Hindlimb muscle (tissue), 1 donor: ENCODE results near the gene SGPP2. TPM values are rescaled to one million over a fixed set of nuclear protein-coding genes. Genes with fewer than 3 reads are reported as not detected.

Experiments used
- DNase-seq: peaks from one replicate; pipeline ENCODE4 v3.0.0-alpha.2; 2013
- polyA plus RNA-seq: library from polyadenylated mRNA; unstranded; fragments of 120-200 nt; gene quantifications from one replicate; pipeline ENCODE4 v1.2.1, GENCODE V29; 2013; ENCODE audit not compliant: insufficient read length

The SGPP2 gene
- polyA plus RNA-seq, 1 donor = 1.4 TPM

DNA sequence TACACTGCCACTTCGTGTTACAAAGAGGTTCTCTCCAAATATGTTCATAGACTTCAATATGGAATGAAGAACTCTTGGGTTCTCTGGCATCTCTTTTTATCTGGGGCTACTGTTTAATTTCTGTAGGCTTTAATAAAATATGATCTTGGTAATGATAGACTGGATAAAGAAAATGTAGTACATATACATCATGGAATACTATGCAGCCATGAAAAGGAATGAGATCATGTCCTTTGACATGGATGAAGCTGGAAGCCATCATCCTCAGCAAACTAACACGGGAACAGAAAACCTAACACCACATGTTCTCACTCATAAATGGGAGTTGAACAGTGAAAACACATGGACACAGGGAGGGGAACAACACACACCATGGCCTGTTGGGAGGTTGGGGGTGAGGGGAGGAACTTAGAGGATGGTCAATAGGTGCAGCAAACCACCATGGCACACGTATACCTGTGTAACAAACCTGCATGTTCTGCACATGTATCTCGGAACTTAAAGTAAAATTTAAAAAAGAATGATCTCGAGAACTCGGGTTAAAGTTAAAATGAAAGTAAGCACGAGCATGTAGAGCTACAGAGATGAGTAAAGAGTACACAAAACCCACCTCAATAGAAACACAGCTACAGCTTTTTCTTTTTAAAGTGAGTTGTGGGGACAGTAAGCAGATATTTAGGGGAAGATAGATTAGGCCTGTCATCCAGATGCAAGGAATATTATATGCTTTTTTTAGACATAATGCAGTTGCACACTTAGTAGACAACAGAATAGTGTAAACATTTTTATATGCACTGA is 102.3 kb downstream of the SGPP2 start:
- no peak for DNase-seq

DNA sequence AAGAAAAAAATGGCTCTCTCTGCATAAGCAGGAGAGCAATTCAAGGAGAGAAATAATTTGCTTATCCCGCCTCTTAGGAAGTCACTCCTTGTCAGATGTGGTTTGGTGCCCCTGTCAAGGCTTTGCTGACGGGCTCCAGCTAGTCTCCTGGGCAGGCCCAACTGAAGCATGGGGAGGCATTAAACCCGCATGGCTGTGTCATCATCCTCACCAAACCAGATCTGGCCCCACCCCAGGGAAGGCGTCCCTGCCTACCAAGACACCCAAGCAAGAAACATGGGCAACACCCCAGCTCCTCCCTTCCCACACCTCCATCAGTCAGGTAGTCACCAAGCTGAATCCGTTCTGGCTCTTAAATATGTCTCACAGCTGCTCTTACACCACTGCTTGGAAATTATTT is 108.0 kb downstream of the SGPP2 start:
- no peak for DNase-seq

DNA sequence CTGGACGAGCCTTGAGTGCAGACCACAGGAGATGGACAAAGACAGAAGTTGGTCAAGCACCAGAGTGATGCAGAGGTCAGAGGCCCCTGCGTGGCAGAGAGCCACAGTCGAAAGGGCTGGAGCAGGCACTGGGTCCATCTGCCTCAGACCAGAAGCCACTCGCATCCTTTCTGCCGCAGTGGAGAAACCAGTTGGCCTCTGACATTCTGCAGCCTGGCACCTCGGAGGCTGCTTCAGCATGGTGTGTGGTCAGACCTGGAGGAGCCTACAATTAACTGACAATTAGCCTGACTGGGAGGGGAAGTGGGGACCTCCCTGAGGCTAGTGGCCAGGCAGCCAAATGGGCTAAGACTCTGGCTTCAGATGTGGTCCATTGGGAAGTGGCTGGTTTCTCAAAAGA is 111.1 kb downstream of the SGPP2 start:
- DNase-seq = no peak

DNA sequence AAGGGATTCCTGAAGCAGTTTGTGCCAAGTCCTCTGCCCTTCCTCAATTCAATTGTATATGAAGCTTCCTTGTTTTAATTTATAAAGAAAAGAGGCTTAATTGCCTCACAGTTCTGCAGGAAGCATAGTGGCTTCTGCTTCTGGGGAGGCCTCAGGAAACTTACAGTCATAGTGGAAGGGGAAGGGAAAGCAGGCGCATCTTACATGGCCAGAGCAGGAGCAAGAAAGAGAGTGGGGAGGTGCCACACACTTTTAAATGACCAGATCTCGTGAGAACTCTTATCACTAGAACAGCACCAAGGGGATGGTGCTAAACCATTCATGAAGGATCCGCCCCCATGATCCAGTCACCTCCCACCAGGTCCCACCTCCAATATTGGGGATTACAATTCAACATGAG is 114.2 kb downstream of the SGPP2 start:
- no peak for DNase-seq

DNA sequence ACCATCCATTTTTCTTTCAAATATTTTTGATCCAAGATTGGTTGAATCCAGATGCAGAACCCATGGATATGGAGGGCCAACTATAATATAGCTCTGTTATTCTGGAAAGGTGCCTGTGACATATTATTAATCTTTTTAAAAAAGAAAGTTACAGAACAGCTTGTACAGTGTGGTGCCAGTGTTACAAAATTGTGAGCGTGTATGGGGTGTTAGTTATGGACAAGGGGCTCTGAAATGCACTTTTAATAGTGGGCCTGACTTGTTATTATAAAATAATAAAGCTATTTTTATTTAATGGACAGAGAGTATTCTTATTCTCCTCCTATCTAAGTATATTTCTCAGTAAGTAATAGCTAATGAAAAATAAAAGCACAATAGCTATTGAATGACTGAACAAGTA is 120.3 kb downstream of the SGPP2 start:
- DNase-seq = no peak

DNA sequence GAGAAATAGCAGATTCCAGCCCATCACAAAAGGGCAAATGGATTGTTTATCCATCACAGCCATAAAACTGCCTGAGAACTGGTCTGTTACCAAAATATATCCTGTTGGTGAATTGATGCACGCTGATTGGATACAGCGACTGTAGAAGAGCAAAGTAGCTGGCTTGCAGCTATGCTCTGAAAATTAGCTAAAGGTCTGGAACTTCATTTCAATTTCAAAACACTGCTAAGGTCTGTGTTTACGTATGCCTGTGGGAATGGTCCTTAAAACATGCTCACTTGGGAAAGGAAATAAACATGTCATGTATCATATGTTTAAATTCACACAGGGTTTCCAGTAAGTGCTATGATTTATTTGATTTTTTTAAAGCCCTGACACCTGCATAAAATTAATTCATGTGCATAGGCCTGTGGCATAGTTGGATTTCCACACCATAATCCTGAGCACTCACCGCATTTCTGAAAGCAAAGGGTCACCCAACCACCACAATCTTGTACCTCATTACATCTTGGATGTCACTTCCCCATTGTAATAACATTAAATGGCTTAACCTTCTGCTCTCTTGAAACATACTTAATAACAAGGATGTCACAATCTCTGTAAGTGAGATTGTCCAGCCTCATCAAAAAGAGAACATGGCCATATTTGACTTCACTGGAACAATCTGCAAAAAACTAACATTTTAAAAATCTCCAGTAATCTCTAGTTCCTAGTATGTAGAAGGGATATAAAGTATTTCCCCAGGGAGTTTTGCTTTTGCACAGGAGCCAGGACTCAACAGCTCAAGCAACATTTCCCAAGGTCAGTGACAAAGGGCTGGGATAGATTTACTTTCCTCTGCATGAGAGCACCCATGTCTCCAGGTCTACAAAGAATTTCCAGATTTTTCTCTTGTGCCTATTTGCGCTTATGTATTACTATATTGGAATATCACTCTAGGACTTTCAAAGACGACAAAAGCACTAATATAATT is 121.8 kb downstream of the SGPP2 start:
- no peak for DNase-seq

DNA sequence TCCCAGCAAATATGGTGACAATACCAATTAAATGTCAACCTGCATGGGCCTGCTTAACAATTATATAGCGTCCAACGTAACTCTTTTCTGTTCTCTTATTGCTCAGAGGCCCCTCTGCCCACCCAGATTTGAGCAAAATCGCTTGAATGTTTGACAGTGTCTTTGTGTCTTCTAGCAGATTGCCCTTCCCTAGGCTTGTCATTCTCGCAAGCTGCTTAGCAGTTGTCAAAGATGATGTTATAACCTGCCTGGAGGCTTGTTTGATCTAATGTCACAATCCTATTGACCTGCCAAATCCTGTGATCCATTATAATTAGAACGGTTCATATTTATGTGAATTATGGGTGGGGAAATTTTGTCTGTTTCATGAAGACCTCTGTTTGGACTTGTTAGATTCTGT is 122.7 kb downstream of the SGPP2 start:
- no peak for DNase-seq

DNA sequence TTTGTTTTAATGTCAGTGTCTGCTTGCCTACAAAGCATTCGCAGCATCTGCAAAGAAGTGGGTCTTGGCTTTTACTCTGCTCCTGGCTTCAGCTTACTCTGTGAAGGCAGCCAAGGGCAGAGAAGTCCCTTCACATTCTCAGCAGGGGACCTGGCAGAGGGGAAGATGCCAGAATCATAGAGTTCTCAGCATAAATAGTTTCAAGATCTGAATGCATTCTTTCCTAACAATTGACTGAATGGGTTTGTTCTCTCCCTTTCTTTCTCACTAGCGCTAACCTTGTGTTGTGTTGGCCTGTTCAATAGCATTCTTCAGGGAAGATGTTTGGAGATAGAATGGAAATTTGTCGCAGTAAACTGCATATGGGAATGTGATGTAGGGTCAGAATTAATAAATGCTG is 124.6 kb downstream of the SGPP2 start:
- DNase-seq = no peak

DNA sequence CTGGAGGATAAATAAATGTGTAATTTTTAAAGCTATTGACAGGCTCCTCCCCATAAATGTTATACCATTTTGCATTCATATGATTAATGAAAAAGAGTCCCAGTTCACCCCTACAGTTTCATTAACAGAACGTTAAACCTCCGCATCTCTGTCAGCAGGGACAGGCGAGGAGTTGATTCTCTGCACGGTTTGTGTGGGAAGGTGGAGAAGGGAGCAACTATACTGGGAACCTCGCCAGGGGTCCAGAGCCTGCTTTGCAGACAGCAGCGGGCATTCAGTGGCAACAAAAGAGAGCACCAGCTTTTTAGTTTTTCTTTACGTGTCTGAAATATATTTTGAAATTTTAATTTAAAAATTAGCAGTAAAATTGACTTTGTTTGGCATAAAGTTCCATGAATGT is 130.2 kb downstream of the SGPP2 start:
- no peak for DNase-seq

DNA sequence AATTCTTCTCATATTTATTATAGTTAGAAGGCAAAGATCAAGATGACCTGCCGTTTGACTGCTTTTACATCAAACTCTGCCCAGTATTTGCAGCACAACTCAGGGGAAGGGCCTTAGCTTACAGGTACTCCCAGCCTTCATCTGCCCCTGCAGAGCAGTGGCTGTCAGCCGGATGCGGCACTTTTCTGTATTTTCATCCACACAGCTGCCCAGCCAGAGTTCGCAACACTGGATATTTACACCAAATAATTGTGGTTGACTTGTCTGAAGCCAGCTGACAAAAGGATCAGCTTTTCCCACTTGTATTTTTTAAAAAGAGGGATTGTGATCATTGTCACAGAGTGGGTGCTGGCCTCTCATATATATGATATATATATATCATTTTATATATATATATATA is 136.8 kb downstream of the SGPP2 start:
- DNase-seq = no peak

DNA sequence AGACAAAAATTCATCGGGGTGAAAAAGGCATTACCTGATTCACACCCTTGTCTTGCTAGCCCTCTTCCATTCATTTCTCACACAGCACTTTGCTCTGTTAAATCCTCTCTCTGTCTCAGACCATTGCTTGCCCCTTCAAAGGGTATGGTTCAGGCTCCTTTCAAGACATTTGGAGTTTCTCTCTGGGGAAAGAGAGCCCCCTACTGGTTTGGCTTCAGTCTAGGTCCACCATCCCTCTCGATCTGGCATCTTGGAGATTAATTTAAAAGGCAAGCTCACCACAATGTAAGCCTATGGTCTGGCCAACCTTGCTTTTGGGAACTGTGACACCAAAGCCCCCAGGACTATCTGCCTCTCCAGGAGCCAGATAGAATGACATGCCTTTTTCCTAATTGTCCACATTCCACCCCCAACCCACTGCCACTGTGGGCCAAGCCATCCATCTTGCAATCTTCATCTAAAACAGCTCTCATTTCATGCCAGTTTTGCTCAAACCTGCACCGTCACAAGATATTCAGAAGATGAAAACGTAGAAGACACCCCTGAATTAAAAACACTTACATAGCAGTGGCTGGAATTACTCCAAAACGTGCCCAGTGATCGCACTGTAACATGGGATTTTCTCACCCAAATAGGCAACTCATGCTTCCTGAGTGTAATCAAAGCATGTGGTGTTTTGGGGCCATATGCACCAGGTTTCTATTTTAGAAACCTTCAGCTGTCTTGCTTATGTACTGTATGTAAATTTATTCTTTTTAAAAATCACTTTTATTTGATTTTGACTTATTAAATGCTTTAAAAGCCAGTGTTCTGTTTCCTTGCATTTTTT is 137.7 kb downstream of the SGPP2 start:
- no peak for DNase-seq

DNA sequence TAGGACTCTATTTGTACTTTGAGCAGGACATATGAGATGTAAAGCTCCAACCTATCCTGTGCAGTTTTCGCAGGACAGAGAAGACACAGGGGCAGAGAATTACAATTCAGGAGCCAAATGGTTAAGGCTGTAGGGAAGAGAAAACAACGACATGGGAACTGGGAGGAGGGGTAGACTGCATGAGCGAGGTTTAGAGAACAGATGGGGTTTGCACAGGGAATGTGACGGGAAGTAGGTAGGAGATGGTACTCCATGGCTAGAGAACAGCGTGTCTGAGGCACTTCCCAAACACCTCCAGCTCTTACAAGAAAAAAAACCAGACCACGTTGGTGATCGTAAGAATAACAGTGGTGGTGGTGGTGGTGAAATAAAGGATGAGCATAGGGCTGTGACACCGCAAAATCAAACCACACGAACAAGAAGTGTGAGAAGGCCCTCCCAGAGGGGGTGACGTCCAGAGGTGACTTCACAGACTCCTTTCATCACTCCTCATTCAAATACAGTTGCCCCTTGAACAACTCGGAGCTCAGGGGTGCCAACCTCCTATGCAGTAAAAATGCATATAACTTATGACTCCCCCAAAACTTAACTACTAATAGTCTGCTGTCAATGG is 138.9 kb downstream of the SGPP2 start:
- DNase-seq = no peak

DNA sequence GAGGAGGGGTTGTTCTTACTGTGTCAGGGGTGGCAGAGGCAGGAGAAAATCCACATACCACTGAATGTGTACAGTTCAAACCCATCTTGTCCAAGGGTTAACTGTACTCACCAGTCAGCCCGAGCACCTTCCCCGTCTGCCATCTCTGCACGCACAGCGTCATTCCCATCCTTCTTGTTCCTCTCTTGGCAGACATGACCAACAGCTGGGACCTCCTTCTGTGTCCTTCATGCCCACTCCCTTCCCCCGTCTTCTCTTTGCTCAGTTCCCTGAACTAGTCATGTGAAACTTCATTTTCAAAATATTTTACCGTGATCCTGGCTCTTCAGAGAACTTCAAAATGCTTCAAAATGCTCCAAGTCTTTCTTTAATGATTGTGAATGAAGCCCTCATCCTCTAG is 139.6 kb downstream of the SGPP2 start:
- no peak for DNase-seq

DNA sequence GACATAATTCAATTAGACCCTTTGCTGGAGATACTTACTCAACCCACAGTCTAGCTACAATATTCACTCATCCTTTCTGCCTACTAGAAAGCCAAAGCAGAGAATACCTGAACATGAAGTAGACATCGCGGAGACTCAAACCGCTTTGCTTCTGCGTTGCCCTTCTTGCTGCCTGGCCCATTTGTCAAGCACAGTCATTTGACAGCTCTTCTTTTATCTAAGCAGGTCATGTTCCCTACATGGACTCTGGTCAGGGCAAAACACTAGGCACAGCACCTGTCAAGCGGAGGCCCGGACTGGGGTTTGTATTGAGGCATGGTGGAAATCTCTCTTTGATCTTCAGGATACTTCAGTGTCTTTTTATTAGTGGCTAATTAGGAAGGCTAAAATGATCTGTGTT is 141.9 kb downstream of the SGPP2 start:
- DNase-seq = no peak

DNA sequence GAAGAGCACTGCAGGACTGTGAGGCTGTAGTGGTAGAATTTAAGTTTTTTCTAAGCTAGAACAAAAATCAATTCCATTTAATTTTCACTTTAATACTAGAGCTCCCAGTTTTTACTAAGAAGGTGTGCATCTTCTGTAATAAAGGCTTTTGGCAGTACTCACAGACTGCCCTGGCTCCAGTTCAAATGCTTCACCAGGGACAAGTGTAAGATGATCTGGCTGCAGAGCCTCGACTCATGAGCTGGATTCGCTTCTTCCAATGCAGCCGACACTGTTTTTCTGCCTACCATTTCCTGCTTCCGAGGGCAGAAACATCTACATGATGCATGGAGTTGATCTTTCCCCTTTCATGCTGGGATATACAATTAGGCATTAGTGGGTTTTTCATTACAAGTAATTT is 144.5 kb downstream of the SGPP2 start:
- peak; percentile 26 for DNase-seq

DNA sequence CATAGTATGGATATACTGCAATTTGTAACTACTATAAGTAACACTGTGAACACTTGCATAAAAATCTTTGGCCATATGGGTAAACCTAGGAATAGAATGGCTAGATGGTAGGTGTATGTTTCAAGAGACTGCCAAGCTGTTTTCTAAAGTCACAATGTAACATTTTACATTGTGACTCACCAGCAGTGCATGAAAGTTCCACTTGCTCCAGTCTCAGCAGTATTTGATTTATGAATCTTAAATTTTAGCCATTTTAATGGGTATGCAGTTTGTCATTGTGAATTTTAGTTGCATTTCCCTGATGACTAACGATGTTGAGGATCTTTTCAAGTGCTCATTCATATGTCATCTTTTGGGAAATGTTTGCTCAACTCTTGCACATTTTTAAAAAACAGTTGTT is 145.5 kb downstream of the SGPP2 start:
- no peak for DNase-seq

DNA sequence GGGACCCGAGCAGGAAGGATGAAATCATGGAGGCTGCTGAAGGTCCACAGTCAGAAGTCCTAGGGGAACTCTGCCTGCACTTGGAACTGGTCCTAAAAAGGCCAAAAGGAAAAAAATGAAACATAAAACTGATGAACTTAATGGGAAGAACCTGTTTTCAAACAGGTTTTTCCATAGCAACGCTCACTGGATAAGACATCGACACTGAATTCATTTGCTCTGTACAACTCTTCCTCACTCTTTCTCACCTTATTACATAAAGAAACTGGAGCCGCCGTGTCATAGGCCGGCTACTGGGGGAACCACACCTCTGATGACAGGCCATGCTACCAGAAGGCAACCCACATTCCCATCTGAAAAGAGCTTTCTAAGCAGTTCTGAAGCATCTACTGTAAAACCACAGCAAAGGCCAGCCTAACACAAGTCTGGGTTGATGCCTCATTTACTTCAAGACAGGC is 147.9 kb downstream of the SGPP2 start:
- DNase-seq = no peak

DNA sequence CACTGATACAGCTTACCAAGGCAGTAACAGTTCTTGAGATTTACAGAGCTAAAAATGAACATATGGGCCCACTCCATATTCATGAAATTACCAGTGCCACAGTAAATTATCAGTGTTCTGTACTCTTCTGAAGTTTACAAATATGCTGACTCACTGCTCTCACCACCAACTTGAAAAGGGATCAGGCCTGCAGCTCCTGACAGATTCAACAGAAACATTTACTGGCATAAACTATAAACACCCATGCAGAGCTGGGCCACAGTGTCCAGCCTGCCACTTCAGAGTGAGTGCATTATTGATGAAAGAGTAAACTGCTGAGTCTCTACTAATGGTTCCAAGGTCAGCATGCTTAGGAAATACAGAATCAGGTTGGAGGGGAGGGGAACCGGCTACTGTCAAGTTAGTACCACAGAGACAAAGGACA is 148.4 kb downstream of the SGPP2 start:
- no peak for DNase-seq

DNA sequence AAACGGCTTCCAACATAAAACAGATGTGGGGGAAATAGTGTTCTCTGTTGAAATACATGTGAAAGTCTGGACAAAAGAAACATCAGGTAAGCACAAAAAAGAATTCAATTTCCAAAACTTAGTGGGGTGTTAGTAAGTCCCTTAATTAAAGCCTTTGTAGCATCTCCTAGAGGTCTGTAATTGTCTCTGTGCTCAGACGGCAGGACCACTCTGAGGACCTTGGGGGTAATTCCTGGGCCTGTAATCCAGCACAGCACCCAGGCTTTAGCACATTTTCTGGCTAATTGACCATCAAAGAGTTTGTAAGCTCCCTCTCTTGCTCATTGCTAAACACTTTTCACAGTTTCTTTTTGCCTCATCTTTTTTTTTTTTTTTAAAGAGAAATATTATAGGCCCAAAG is 151.3 kb downstream of the SGPP2 start:
- no peak for DNase-seq

DNA sequence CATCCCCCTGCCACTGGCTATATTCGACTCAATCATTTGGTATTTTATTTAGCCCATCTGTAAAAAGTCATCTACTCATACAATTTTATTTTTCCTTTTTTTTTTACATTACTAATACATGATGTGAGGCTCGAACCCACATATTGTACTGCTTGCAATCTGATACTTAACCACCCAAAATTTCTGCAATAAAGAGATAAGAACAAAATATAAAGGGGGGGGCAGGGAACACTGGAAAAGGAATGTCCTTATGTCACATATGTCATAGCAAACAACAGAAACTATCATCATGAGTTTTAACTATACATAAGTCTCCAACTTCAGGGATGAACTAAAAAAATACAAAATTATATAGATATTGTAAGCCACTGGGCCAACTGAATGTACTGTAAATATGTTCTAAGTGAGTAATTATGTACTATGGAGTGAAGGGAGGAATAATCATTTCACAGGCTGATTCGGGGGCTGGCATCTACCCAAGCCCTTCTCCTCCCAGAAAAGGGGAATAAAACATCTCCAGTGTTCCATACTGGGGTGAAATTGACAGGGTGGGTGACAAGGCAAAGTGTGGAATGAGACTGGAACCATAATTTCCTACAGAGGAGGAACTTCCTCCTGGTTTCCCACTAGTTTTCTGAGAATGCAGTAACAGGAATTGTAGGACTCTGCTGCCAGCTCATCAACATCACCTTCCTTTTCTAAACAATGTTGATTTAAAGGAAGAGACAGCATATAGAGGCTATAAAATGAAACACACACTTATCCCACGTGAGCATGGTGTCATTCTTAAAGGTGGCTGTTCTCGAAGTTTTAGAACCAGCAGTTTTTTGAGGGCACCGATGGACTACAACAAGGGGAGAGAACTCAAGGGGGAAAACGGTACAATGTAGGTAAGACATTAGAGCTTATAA is 152.1 kb downstream of the SGPP2 start:
- no peak for DNase-seq

DNA sequence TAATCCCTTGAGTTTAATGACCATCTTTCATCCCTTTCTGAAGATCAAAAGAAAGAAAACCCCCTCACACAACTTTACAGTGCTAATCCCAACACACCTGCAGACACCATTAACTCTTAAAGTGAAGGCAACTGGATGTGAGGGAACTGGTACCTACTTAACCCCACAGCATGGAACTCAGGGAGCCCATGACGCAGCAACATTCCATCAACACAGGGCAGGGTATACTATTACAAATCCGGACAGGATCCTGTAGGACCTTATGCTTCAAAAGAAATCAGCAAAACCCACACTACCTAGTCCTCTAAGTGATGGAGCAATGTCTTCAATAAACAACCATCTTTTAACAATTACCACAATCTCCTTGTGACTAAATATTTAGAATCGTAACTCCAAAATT is 153.0 kb downstream of the SGPP2 start:
- no peak for DNase-seq
